ENCODE measurements around the gene MINDY1.

MINDY1 gene

DNA sequence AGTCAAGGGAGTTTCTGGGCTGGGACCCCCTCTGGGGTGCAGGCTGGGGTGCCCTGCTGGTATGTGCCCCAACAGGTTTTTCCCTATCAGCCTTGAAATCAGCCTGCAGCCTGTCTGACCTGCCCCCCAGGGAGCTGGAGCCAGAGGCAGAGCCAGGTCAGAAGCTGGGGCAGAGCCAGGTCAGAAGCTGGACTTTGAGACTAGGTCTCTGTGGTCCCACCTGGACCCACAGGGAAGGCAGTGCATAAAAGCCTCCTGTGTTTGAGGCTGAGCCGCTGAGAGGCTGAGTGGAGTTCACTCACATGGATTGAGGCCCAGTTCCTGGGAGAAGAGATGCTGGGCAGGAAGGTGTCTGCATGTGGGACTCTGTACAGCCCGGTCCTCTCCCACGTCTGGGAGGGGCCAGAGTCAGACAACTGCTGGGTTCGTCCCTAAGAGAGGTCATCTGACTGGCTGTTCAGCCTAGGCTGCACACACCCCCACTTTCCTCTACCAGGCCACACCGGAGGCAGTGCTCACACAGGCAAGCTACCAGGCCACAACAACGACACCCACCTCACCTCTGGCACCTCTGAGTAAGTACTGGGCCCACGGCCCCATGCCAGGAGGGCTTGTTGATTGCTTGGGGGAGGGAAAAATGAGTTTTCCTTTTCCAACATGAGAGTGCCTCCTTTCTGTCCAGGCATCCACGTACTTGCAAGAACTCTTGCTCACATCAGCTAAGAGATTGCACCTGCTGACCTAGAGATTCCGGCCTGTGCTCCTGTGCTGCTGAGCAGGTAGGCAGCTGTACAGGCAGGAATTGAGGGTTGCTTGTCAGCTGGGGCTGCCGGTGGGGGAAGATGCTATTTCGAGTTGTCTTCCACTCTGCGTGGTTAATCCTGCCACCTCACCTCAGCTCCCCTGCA lies 24.6 kb downstream of the MINDY1 start, which contains the start of gene ANXA9:
ANXA9 (plus strand) TSS at position 488 of the 908 bp plus-strand sequence. CDS start 814 bp downstream, outside the sequence.
- no peak for DNase-seq (ENCODE audit: low spot score)
- TF ChIP-seq, protein P1, sequence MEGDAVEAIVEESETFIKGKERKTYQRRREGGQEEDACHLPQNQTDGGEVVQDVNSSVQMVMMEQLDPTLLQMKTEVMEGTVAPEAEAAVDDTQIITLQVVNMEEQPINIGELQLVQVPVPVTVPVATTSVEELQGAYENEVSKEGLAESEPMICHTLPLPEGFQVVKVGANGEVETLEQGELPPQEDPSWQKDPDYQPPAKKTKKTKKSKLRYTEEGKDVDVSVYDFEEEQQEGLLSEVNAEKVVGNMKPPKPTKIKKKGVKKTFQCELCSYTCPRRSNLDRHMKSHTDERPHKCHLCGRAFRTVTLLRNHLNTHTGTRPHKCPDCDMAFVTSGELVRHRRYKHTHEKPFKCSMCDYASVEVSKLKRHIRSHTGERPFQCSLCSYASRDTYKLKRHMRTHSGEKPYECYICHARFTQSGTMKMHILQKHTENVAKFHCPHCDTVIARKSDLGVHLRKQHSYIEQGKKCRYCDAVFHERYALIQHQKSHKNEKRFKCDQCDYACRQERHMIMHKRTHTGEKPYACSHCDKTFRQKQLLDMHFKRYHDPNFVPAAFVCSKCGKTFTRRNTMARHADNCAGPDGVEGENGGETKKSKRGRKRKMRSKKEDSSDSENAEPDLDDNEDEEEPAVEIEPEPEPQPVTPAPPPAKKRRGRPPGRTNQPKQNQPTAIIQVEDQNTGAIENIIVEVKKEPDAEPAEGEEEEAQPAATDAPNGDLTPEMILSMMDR (IDR thresholded peaks at IDR 0.05; ENCODE audit: extremely low read depth, missing control alignments), result no peak

- TF ChIP-seq, protein P1 (IDR thresholded peaks at IDR 0.05; ENCODE audit: extremely low read depth, missing control alignments), result no peak
Measured at GRCh38 chr1:150981177-150981804, 25.4 kb downstream of the MINDY1 start.

GRCh38 chr1:150979092-150980056 lies 27.3 kb downstream of the MINDY1 start:
- TF ChIP-seq, protein P1 (IDR thresholded peaks at IDR 0.05; ENCODE audit: extremely low read depth, missing control alignments), result peak; percentile 100
- peak; percentile 92 for DNase-seq (ENCODE audit: low spot score)

More at GRCh38 chr1:150981177-150981804, 25.4 kb downstream of the MINDY1 start:
- DNase-seq (ENCODE audit: low spot score), result no peak

- no peak for DNase-seq (ENCODE audit: low spot score)
- TF ChIP-seq, protein P1 (IDR thresholded peaks at IDR 0.05; ENCODE audit: extremely low read depth, missing control alignments), result no peak
Measured at GRCh38 chr1:150976879-150977694, 29.6 kb downstream of the MINDY1 start.

DNA sequence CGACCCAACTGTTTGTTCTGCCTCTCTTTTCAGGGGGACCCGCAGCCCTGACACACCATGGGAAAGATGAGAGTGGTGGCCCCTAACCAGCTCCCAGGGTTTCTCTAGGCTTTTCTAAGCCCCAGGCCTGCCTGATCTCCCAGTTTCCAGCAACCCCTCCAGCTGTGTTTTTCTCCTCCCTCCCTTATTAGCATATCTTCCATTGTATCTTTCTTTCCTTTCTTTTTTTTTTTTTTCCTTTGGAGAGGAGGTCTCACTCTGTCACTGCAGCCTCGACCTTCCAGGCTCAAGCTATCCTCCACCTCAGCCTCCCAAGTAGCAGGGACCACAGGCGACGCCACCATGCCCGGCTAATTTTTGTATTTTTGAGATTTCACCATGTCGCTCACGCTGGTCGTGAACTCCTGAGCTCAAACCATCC lies 30.3 kb downstream of the MINDY1 start:
- no peak for DNase-seq (ENCODE audit: low spot score)
- TF ChIP-seq, protein P1 (IDR thresholded peaks at IDR 0.05; ENCODE audit: extremely low read depth, missing control alignments), result no peak
